PC-9 (cell line): ENCODE measurements around the gene SCIN.

Experiments
- EZH2 ChIP-seq: fragments of 200-600 bp; sonication (generic); IDR thresholded peaks from 2 replicates; pipeline ENCODE4 v1.8.0; 2017; ENCODE audit warnings: antibody characterized with exemption, low read depth
- TF ChIP-seq, protein P1 (sequence below): fragments of 200-600 bp; sonication (generic); conservative IDR thresholded peaks from 2 replicates; pipeline ENCODE4 v1.6.1; 2017; ENCODE audit warnings: mixed run types, antibody characterized with exemption, mild to moderate bottlenecking, moderate library complexity

DNA sequence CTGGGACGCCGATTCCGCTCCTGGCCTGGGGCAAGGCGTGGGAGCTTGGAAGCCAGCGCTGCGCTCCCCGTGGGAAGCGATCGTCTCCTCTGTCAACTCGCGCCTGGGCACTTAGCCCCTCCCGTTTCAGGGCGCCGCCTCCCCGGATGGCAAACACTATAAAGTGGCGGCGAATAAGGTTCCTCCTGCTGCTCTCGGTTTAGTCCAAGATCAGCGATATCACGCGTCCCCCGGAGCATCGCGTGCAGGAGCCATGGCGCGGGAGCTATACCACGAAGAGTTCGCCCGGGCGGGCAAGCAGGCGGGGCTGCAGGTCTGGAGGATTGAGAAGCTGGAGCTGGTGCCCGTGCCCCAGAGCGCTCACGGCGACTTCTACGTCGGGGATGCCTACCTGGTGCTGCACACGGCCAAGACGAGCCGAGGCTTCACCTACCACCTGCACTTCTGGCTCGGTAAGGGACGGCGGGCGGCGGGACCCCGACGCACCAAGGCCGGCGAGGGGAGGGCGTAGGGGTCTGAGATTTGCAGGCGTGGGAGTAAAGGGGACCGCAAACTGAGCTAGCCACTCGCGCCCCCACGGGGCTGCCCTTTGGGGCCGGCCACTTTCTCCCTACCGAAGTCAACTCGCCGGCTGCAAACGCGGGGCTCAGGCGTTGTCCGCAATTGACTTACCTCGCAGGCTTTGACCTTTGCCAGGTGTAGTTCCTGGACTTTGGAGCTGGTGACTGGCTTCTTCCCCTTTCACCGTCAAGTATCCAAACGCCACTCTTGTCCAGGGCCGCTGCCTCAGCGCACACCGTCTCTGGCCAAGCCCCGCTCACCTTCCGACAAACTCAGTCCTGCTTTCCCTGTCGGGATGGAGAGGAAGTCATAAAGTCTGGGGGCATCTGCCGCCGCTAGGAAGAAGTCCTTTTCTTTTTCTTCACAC, at the start of gene SCIN:
- no peak for TF ChIP-seq EZH2
- TF ChIP-seq, protein P1, sequence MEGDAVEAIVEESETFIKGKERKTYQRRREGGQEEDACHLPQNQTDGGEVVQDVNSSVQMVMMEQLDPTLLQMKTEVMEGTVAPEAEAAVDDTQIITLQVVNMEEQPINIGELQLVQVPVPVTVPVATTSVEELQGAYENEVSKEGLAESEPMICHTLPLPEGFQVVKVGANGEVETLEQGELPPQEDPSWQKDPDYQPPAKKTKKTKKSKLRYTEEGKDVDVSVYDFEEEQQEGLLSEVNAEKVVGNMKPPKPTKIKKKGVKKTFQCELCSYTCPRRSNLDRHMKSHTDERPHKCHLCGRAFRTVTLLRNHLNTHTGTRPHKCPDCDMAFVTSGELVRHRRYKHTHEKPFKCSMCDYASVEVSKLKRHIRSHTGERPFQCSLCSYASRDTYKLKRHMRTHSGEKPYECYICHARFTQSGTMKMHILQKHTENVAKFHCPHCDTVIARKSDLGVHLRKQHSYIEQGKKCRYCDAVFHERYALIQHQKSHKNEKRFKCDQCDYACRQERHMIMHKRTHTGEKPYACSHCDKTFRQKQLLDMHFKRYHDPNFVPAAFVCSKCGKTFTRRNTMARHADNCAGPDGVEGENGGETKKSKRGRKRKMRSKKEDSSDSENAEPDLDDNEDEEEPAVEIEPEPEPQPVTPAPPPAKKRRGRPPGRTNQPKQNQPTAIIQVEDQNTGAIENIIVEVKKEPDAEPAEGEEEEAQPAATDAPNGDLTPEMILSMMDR: no peak
